HG02763 (cell line): ENCODE measurements around the gene ARL2BP.

Experiments used
- ATAC-seq: cut with Tn5 transposase; IDR thresholded peaks from one replicate; pipeline ENCODE4 v1.9.1; 2021; ENCODE audit warnings: mild to moderate bottlenecking, moderate library complexity; ENCODE audit not compliant: unreplicated experiment

The ARL2BP gene

GRCh38 chr16:57281791-57282190 is 36.7 kb downstream of the ARL2BP start:
- ATAC-seq = no peak

- no peak for ATAC-seq
Measured at GRCh38 chr16:57282510-57283213, 37.6 kb downstream of the ARL2BP start.

GRCh38 chr16:57283214-57283958 is 38.3 kb downstream of the ARL2BP start:
- no peak for ATAC-seq

- ATAC-seq = no peak
Measured at GRCh38 chr16:57283959-57284208, 38.8 kb downstream of the ARL2BP start.

GRCh38 chr16:57284209-57284951 is 39.3 kb downstream of the ARL2BP start, which contains the start of gene PLLP:
PLLP (minus strand) TSS chr16:57284672; CDS start chr16:57284540, 132 bp downstream.
- no peak for ATAC-seq

- ATAC-seq = no peak
Measured at GRCh38 chr16:57284952-57285363, 39.9 kb downstream of the ARL2BP start.

GRCh38 chr16:57285379-57285778 is 40.3 kb downstream of the ARL2BP start:
- ATAC-seq = no peak

- no peak for ATAC-seq
Measured at GRCh38 chr16:57289391-57290257, 44.6 kb downstream of the ARL2BP start.

GRCh38 chr16:57297856-57298255 is 52.8 kb downstream of the ARL2BP start:
- ATAC-seq = no peak

GRCh38 chr16:57299009-57299718 is 54.1 kb downstream of the ARL2BP start:
- peak; percentile 14 for ATAC-seq

GRCh38 chr16:57299719-57300386 is 54.8 kb downstream of the ARL2BP start:
- ATAC-seq = peak; percentile 42

- peak; percentile 85 for ATAC-seq
Measured at GRCh38 chr16:57300387-57301125, 55.5 kb downstream of the ARL2BP start.

- ATAC-seq = no peak
Measured at GRCh38 chr16:57301126-57301817, 56.2 kb downstream of the ARL2BP start.
